ENCODE results near the gene GIMAP5.

Gene GIMAP5

DNA sequence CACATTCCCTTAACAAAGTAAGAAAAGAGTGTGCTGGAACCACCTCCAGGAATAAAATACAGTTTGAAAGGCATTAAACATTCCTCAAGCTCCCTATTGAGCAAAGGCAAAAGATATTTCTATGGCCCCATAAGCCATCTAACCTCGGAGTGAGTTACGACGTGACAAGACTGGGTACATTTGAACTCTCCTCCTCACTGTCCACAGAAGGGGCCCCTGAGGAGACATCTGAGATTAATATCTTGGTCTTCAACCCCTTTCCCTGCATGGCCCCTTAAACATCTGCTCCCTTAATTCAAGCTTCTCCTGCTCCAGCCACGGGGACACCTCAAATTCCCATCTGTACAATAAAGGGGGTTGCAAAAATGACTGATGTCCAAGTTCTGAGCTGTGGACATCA lies 20.3 kb upstream of the GIMAP5 start:
- DNase-seq (ENCODE audit: low read depth) = no peak
- H3K4me3 ChIP-seq (ENCODE audit: low read length) = no peak overlapping the region
- TF ChIP-seq, protein P1, sequence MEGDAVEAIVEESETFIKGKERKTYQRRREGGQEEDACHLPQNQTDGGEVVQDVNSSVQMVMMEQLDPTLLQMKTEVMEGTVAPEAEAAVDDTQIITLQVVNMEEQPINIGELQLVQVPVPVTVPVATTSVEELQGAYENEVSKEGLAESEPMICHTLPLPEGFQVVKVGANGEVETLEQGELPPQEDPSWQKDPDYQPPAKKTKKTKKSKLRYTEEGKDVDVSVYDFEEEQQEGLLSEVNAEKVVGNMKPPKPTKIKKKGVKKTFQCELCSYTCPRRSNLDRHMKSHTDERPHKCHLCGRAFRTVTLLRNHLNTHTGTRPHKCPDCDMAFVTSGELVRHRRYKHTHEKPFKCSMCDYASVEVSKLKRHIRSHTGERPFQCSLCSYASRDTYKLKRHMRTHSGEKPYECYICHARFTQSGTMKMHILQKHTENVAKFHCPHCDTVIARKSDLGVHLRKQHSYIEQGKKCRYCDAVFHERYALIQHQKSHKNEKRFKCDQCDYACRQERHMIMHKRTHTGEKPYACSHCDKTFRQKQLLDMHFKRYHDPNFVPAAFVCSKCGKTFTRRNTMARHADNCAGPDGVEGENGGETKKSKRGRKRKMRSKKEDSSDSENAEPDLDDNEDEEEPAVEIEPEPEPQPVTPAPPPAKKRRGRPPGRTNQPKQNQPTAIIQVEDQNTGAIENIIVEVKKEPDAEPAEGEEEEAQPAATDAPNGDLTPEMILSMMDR (conservative IDR thresholded peaks at IDR 0.05; ENCODE audit: low read depth, low read length) = no peak

DNA sequence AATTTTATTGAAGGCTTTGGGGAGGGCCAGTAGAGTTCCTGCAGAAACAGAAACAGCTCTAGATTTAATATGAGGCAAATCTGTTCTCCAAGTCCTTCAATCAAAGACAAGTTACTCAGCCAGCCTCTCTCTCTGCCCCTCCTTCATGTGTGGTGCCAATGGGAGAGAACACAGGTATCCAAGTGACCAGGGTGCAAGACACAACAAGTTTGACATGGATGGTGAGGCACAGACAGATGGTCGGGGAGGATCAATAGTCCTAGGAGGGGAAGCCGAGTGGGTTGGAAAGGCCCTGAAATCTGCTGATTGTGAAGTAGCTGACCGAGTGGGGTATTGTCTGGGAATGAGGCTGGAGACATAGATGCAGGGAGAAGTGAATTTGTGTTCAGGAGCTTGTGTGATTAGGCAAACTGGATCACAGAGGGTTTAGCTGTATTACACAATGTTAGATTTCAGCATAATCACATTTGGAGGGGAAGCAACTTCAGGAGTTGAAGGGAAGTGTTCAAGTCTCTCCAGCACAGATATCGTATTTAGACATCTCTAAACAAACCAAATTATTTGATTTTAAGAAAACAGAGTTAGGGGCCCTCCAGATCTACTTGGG lies 19.3 kb upstream of the GIMAP5 start:
- no peak for DNase-seq (ENCODE audit: low read depth)
- TF ChIP-seq, protein P1 (conservative IDR thresholded peaks at IDR 0.05; ENCODE audit: low read depth, low read length) = no peak
- H3K4me3 ChIP-seq (ENCODE audit: low read length) = no peak overlapping the region

DNA sequence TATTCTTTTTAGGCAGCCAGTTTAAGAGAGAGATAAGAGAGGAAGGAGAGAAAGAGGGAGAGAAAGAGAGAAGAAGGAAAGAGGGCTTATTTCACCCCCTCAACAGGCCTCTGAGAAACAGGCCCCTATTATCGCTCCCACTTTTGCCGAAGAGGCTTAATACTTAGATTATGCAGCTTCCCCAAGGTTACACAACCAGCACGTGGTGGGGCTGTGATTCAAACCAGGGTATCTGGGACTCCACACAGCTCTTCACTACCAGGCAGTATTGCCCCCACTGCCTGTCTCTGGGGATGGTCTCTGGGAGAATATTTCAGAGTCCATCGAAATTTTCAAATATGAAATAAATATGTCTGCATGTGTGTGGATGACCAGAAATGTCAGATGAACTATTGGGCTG lies 17.8 kb upstream of the GIMAP5 start:
- TF ChIP-seq, protein P1 (conservative IDR thresholded peaks at IDR 0.05; ENCODE audit: low read depth, low read length) = no peak
- no peak for DNase-seq (ENCODE audit: low read depth)
- no peak overlapping the region for H3K4me3 ChIP-seq (ENCODE audit: low read length)

DNA sequence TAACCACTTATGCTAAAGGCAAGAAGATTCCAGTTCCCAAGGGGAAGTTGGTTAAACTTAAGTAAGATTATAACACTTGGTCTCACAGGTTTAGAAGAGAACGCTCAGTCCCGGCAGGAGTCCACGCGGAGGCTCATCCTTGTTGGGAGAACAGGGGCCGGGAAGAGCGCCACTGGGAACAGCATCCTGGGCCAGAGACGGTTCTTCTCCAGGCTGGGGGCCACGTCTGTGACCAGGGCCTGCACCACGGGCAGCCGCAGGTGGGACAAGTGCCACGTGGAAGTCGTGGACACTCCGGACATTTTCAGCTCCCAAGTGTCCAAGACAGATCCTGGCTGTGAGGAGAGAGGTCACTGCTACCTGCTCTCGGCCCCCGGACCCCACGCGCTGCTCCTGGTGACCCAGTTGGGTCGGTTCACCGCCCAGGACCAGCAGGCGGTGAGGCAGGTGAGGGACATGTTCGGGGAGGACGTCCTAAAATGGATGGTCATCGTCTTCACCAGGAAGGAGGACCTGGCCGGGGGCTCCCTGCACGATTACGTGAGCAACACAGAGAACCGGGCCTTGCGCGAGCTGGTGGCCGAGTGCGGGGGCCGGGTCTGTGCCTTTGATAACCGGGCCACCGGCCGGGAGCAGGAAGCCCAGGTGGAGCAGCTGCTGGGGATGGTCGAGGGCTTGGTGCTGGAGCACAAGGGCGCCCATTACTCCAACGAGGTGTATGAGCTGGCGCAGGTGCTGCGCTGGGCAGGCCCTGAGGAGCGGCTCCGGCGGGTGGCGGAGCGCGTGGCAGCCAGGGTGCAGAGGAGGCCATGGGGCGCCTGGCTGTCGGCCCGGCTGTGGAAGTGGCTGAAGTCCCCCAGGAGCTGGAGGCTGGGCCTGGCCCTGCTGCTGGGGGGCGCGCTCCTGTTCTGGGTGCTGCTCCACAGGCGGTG lies 17.0 kb upstream of the GIMAP5 start:
- DNase-seq (ENCODE audit: low read depth) = no peak
- H3K4me3 ChIP-seq (ENCODE audit: low read length) = no peak overlapping the region
- TF ChIP-seq, protein P1 (conservative IDR thresholded peaks at IDR 0.05; ENCODE audit: low read depth, low read length) = no peak

DNA sequence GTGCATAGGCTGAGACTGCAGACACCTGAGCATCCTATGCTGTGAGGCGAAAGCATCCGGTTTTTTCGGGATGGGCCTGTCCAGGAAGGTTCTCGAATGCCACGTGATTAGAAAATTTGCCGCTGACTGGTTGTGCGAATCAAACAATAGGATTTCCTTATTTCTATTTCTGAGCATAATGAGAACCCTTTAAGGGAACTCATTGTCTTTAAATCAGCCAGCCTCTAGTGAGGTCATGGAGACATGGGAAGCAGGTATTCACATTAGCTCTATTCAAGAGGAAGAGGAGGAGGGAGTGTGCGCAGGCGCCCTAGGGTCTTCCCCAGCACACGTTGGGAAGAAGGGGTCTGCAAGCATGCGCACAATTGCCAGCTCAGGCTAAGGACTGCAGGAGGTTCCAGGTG lies 15.2 kb upstream of the GIMAP5 start:
- TF ChIP-seq, protein P1 (conservative IDR thresholded peaks at IDR 0.05; ENCODE audit: low read depth, low read length) = no peak
- no peak for DNase-seq (ENCODE audit: low read depth)
- no peak overlapping the region for H3K4me3 ChIP-seq (ENCODE audit: low read length)

DNA sequence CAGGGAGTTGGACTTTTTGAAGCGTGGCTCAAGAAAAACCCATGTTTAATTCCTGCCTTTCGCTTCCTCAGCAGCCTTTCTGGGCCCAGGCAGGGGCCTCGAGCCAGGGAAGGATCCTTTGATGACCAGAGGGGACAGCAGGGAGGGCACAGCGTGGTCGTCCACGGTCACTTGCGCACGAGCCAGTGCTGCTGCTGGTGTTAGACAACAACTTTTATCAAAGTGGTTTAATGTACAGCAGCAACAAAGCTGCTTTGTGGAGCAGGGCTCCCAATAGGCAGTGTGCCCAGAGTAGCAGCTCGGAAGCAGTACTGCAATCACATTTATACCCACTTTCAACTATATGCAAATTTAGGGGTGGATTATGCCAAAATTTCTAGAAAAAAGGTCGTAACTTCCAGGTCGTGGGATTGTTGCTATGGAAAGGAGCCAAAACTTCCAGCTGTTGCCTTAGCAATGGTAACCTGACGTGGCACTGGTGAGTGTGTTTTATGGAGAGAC lies 14.7 kb upstream of the GIMAP5 start:
- TF ChIP-seq, protein P1 (conservative IDR thresholded peaks at IDR 0.05; ENCODE audit: low read depth, low read length) = no peak
- H3K4me3 ChIP-seq (ENCODE audit: low read length) = no peak overlapping the region
- DNase-seq (ENCODE audit: low read depth) = no peak
